SK-N-SH (cell line): Measurements from ENCODE around the gene MRPS15. TPM values are rescaled to one million over a fixed set of nuclear protein-coding genes. Genes with fewer than 3 reads are reported as not detected.
"Not testable (repeated sequence)": the region's sequence is repeated elsewhere in the genome, so short reads cannot be mapped to it uniquely, and the experiment has no call there.

ENCODE experiments used
- CTCF ChIA-PET: fragments of 300-600, 350-600 bp; formaldehyde crosslinking; extraction: SDS; loops from one replicate; lab custom pipeline; 2021; lab: Yijun Ruan, JAX
- POLR2A ChIA-PET: fragments of 350-600 bp; sonication (Branson Sonifier 250); formaldehyde crosslinking; extraction: SDS; loops from one replicate; lab custom pipeline; 2020; ENCODE audit warnings: antibody characterized with exemption, inconsistent platforms; lab: Yijun Ruan, JAX
- DNase-seq: peaks from one replicate; pipeline ENCODE4 v3.0.0; 2012
- H2AFZ ChIP-seq: fragments of 200-600 bp; sonication (generic); 2 replicates; pipeline ENCODE4 v1.8.1; 2016; ENCODE audit warnings: antibody characterized with exemption, mild to moderate bottlenecking, low read depth
- H3F3A ChIP-seq: fragments of 200-600 bp; sonication (generic); replicated peaks from 2 replicates; pipeline ENCODE3; 2016; ENCODE audit warnings: antibody characterized with exemption, mild to moderate bottlenecking; ENCODE audit not compliant: insufficient read depth
- H3K27ac ChIP-seq, 2 experiments: fragments of 200-500 bp in 1 of 2; fragments of 200-600 bp in 1 of 2; sonication (Bioruptor generic) in 1 of 2; sonication (generic), shearing (Covaris generic) in 1 of 2; 2 replicates each; pipeline versions ENCODE4 v1.5.1 to v1.6.1; 2014 to 2016; ENCODE audit warnings: low read depth in 2 of 2, inconsistent platforms in 1 of 2, low read length in 1 of 2, mild to moderate bottlenecking in 1 of 2, mixed read lengths in 1 of 2
- H3K27me3 ChIP-seq: fragments of 200-600 bp; sonication (generic), shearing (Covaris generic); 2 replicates; pipeline ENCODE4 v1.6.1; 2016; ENCODE audit warnings: mixed run types; ENCODE audit not compliant: insufficient read depth
- H3K36me3 ChIP-seq, 2 experiments: fragments of 200-500 bp in 1 of 2; fragments of 200-600 bp in 1 of 2; sonication (Bioruptor generic) in 1 of 2; sonication (generic) in 1 of 2; replicated peaks in 1 of 2; 2 replicates each; pipeline versions ENCODE3 to v1.5.1; 2014 to 2016; ENCODE audit warnings: low read length in 1 of 2, mild to moderate bottlenecking in 1 of 2; ENCODE audit not compliant: insufficient read depth in 2 of 2, control insufficient read depth in 1 of 2
- H3K4me1 ChIP-seq, 2 experiments: fragments of 200-500 bp in 1 of 2; fragments of 200-600 bp in 1 of 2; sonication (Bioruptor generic) in 1 of 2; sonication (generic), shearing (Covaris generic) in 1 of 2; 2 replicates each; pipeline versions ENCODE4 v1.5.1 to v1.6.1; 2014 to 2016; ENCODE audit warnings: low read depth in 1 of 2, low read length in 1 of 2, mixed run types in 1 of 2; ENCODE audit not compliant: insufficient read depth in 2 of 2, control insufficient read depth in 1 of 2
- H3K4me2 ChIP-seq: fragments of 200-600 bp; sonication (generic), shearing (Covaris generic); 2 replicates; pipeline ENCODE4 v1.6.1; 2017; ENCODE audit warnings: mixed run types
- H3K4me3 ChIP-seq, 2 experiments: fragments of 200-500 bp in 1 of 2; fragments of 200-600 bp in 1 of 2; sonication (Bioruptor generic) in 1 of 2; sonication (generic), shearing (Covaris generic) in 1 of 2; 2 replicates each; pipeline versions ENCODE4 v1.5.1 to v1.8.1; 2014 to 2016; ENCODE audit warnings: low read depth in 2 of 2, inconsistent platforms in 1 of 2, low read length in 1 of 2, mild to moderate bottlenecking in 1 of 2, mixed read lengths in 1 of 2, moderate library complexity in 1 of 2
- H3K79me2 ChIP-seq: fragments of 200-600 bp; sonication (generic); 2 replicates; pipeline ENCODE4 v1.8.1; 2017; ENCODE audit warnings: mild to moderate bottlenecking; ENCODE audit not compliant: insufficient read depth
- H3K9ac ChIP-seq: fragments of 200-600 bp; sonication (generic); 2 replicates; pipeline ENCODE4 v1.6.1; 2017; ENCODE audit warnings: mixed run types
- H3K9me2 ChIP-seq: fragments of 200-600 bp; sonication (generic); 2 replicates; pipeline ENCODE4 v1.6.1; 2017; ENCODE audit warnings: mixed run types
- H3K9me3 ChIP-seq: fragments of 200-600 bp; sonication (generic); 2 replicates; pipeline ENCODE4 v1.6.1; 2017; ENCODE audit warnings: mixed run types, mild to moderate bottlenecking, moderate library complexity
- H4K20me1 ChIP-seq: fragments of 200-600 bp; sonication (generic); 2 replicates; pipeline ENCODE4 v1.6.1; 2017; ENCODE audit warnings: mild to moderate bottlenecking, mixed run types; ENCODE audit not compliant: insufficient read depth
- CHD2 ChIP-seq: fragments of 150-350 bp; IDR thresholded peaks from 2 replicates; pipeline ENCODE4 v1.6.1; 2018; ENCODE audit warnings: low read length; ENCODE audit not compliant: partially characterized antibody
- CTCF ChIP-seq: fragments of 200-600 bp; sonication (generic); IDR thresholded peaks from 2 replicates; pipeline ENCODE4 v1.6.1; 2017; ENCODE audit warnings: antibody characterized with exemption, mild to moderate bottlenecking, moderate library complexity
- ELF1 ChIP-seq: IDR thresholded peaks from 2 replicates; pipeline ENCODE4 v1.4.0; 2012
- FOSL2 ChIP-seq: IDR thresholded peaks from 2 replicates; pipeline ENCODE4 v1.4.0; 2012; ENCODE audit warnings: low read depth, mild to moderate bottlenecking, moderate library complexity, borderline replicate concordance
- FOXJ3 ChIP-seq: sonication (generic); formaldehyde crosslinking; IDR thresholded peaks from 2 replicates; pipeline ENCODE4 v1.5.1; 2020; ENCODE audit warnings: mild to moderate bottlenecking, missing genetic modification reagents
- FOXM1 ChIP-seq: IDR thresholded peaks from 2 replicates; pipeline ENCODE4 v1.4.0; 2012; ENCODE audit warnings: low read depth, mild to moderate bottlenecking
- GATA2 ChIP-seq: sonication (generic); formaldehyde crosslinking; IDR thresholded peaks from 2 replicates; pipeline ENCODE4 v1.5.0; 2020; ENCODE audit warnings: mild to moderate bottlenecking, missing genetic modification reagents
- IRF3 ChIP-seq: fragments of 150-350 bp; IDR thresholded peaks from 2 replicates; pipeline ENCODE4 v1.6.1; 2016; ENCODE audit warnings: mild to moderate bottlenecking, low read depth, low read length
- JUND ChIP-seq: IDR thresholded peaks from 2 replicates; pipeline ENCODE4 v1.4.0; 2012
- NFIC ChIP-seq: IDR thresholded peaks from 2 replicates; pipeline ENCODE4 v1.4.0; 2012; ENCODE audit warnings: borderline replicate concordance
- NRF1 ChIP-seq: IDR thresholded peaks from 2 replicates; pipeline ENCODE4 v1.6.1; 2012; ENCODE audit warnings: low read depth, mild to moderate bottlenecking, low read length
- PBX3 ChIP-seq: IDR thresholded peaks from 2 replicates; pipeline ENCODE4; 2012
- POLR2AphosphoS5 ChIP-seq: IDR thresholded peaks from 2 replicates; pipeline ENCODE4 v1.6.1; 2012; ENCODE audit warnings: low read depth, low read length
- RAD21 ChIP-seq: IDR thresholded peaks from 2 replicates; pipeline ENCODE4 v1.6.1; 2012; ENCODE audit warnings: mild to moderate bottlenecking, low read length
- TAF1 ChIP-seq: IDR thresholded peaks from 2 replicates; pipeline ENCODE4 v1.6.1; 2012; ENCODE audit warnings: low read depth, mild to moderate bottlenecking, low read length, moderate library complexity, borderline replicate concordance
- TCF12 ChIP-seq: IDR thresholded peaks from 2 replicates; pipeline ENCODE4 v1.4.0; 2012
- USF1 ChIP-seq: IDR thresholded peaks from 2 replicates; pipeline ENCODE4 v1.4.0; 2012; ENCODE audit warnings: low read depth, borderline replicate concordance
- USF2 ChIP-seq: fragments of 150-350 bp; IDR thresholded peaks from 2 replicates; pipeline ENCODE4 v1.6.1; 2017; ENCODE audit warnings: antibody characterized with exemption, low read length, low read depth, borderline replicate concordance
- ZBTB33 ChIP-seq: IDR thresholded peaks from 2 replicates; pipeline ENCODE4 v1.4.0; 2012; ENCODE audit warnings: low read depth, borderline replicate concordance
- WGBS: methylation state at CpG from one replicate; pipeline ENCODE4 v1.1.6; 2017; ENCODE audit warnings: low lambda C conversion rate; 5-methylcytosine and 5-hydroxymethylcytosine counted together
- polyA plus RNA-seq, 3 experiments: library from polyadenylated mRNA; depleted of rRNA; stranded (reverse); fragments of >200 nt; gene quantifications; 2 replicates each; pipeline ENCODE4 v1.2.3, GENCODE V29; 2012

Gene MRPS15
- polyA plus RNA-seq, 1 of the 3 experiments (the other 2 are of a cell fraction) = 75.1 TPM

GRCh38 chr1:36487906-36488305 lies 23.7 kb upstream of the MRPS15 start:
- H3K27ac ChIP-seq = no peak overlapping the region
- H3K27me3 ChIP-seq = no peaks in the 10 kb centered on the region
- H3K9me3 ChIP-seq = no peaks in the 10 kb centered on the region
- POLR2A ChIA-PET = no interaction called here
- no peaks in the 10 kb centered on the region for H3K9me2 ChIP-seq
- H2AFZ ChIP-seq = no peak overlapping the region
- CTCF ChIA-PET = no interaction called here
- no peaks in the 10 kb centered on the region for H3K79me2 ChIP-seq
- TF ChIP-seq ZBTB33 (no peak), TCF12 (no peak), PBX3 (no peak), FOSL2 (no peak), ELF1 (no peak), CHD2 (no peak), JUND (no peak), RAD21 (no peak), NFIC (no peak), USF2 (no peak), FOXJ3 (CRISPR knock-in tag) (no peak), IRF3 (no peak), NRF1 (no peak), USF1 (no peak), FOXM1 (no peak), CTCF (no peak), TAF1 (no peak), POLR2AphosphoS5 (no peak), GATA2 (CRISPR knock-in tag) (no peak)
- TF ChIP-seq, all 33 proteins: peak for 0
- Histone ChIP-seq H3K36me3 (no peaks in the 10 kb centered on the region), H3F3A (no peaks in the 10 kb centered on the region), H3K4me1 (peaks cover 0 to 3% of the 10 kb centered on the region in 2 experiments; a peak in 1 of 4 replicates), H3K4me3 (no peak overlapping the region), H3K4me2 (no peak overlapping the region), H4K20me1 (no peaks in the 10 kb centered on the region), H3K9ac (no peak overlapping the region)
- 56% methylated on average over 3 of the region's 3 CpGs for WGBS
- DNase-seq = no peak

GRCh38 chr1:36487336-36487725 lies 23.1 kb upstream of the MRPS15 start:
- H4K20me1 ChIP-seq, H2AFZ ChIP-seq, DNase-seq, H3K4me1 ChIP-seq, H3F3A ChIP-seq, H3K4me3 ChIP-seq, H3K4me2 ChIP-seq, H3K9me2 ChIP-seq, H3K9me3 ChIP-seq, H3K79me2 ChIP-seq, H3K9ac ChIP-seq, H3K36me3 ChIP-seq, H3K27ac ChIP-seq, POLR2A ChIA-PET, H3K27me3 ChIP-seq: not testable (repeated sequence)
- WGBS = 83% methylated on average over 9 of the region's 9 CpGs
- CTCF ChIA-PET = interaction anchor here (1.1 kb wide), 2 partner anchors 14 to 88 kb away, joined by 3 to 5 read pairs; no protein-coding TSS in a partner anchor
